Hepatocyte (in vitro differentiated cells): ENCODE data around the gene WASL.

ENCODE experiments used
- CTCF ChIP-seq: fragments of 200-600 bp; sonication (generic); IDR thresholded peaks from 2 replicates; pipeline ENCODE4 v1.5.1; 2016; ENCODE audit warnings: antibody characterized with exemption, mild to moderate bottlenecking; ENCODE audit not compliant: poor library complexity
- EZH2 ChIP-seq: fragments of 200-600 bp; sonication (generic); IDR thresholded peaks from 2 replicates; pipeline ENCODE4 v1.6.1; 2016; ENCODE audit warnings: antibody characterized with exemption, mild to moderate bottlenecking, borderline replicate concordance
- EZH2phosphoT487 ChIP-seq: fragments of 200-600 bp; sonication (generic); IDR thresholded peaks from one replicate; pipeline ENCODE4 v1.6.1; 2018; ENCODE audit warnings: antibody characterized with exemption, mild to moderate bottlenecking, low read depth, moderate library complexity; ENCODE audit not compliant: unreplicated experiment, severe bottlenecking

GRCh38 chr7:123714296-123715080, 34.3 kb downstream of the WASL start:
- TF ChIP-seq CTCF (no peak), EZH2 (no peak), EZH2phosphoT487 (no peak)
